T-helper 17 cell (primary cell): ENCODE results near the gene CABP2. TPM values are rescaled to one million over a fixed set of nuclear protein-coding genes. Genes with fewer than 3 reads are reported as not detected.
"Not testable (repeated sequence)": the region's sequence is repeated elsewhere in the genome, so short reads cannot be mapped to it uniquely, and the experiment has no call there.

Experiments used
- ATAC-seq: fragments of 150-1000 bp; cut with Tn5 transposase; 2 replicates; pipeline ENCODE4 v1.10.0; 2021; ENCODE audit warnings: mild to moderate bottlenecking, moderate library complexity
- DNase-seq, 3 donors: peaks; one replicate each; pipeline versions ENCODE4 v3.0.0 to v3.0.0-alpha.2; 2020 to 2021
- H3K9me3 ChIP-seq: one replicate; pipeline ENCODE4 v1.7.0; 2013; ENCODE audit warnings: low read length, mild to moderate bottlenecking; ENCODE audit not compliant: control insufficient read depth, poor library complexity, severe bottlenecking
- H3K27ac Mint-ChIP-seq: one replicate; pipeline ENCODE4 v1.8.0; 2022; ENCODE audit warnings: mild to moderate bottlenecking, moderate library complexity, mixed read lengths
- H3K27me3 Mint-ChIP-seq: one replicate; pipeline ENCODE4 v1.8.0; 2022; ENCODE audit warnings: mixed read lengths
- H3K36me3 Mint-ChIP-seq: one replicate; pipeline ENCODE4 v1.8.0; 2022; ENCODE audit warnings: low read depth, mixed read lengths
- H3K4me1 Mint-ChIP-seq: one replicate; pipeline ENCODE4 v1.8.0; 2022; ENCODE audit warnings: mild to moderate bottlenecking, mixed read lengths
- H3K4me3 Mint-ChIP-seq: one replicate; pipeline ENCODE4 v1.8.0; 2022; ENCODE audit warnings: mild to moderate bottlenecking, moderate library complexity, mixed read lengths
- total RNA-seq, 4 donors: library from RNA in 2 of 4; stranded (reverse) in 2 of 4; gene quantifications; one replicate each; pipeline ENCODE4 v1.2.3 and lab custom pipeline; 2022 to 2026

CABP2 gene
- total RNA-seq, 2 donors from 2014 or later = not detected

DNA sequence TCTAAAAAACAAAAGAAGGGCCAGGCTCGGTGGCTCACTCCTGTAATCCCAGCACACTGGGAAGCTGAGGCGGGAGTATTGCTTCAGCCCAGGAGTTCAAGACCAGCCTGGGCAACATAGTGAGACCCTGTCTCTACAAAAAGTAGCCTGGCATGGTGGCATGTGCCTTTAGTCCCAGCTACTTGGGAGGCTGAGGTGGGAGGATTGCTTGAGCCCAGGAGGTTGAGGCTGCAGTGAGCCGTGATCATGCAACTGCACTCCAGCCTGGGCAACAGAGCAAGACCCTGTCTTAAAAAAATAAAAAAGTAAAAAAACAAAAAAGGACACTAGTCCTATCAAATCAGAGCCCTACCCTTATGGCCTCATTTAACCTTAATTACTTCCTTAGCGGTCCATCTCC lies 11.7 kb downstream of the CABP2 start:
- H3K9me3 ChIP-seq, H3K36me3 Mint-ChIP-seq, H3K27ac Mint-ChIP-seq, ATAC-seq, H3K4me3 Mint-ChIP-seq, DNase-seq: not testable (repeated sequence)
- H3K27me3 Mint-ChIP-seq = peaks cover 28% of the 10 kb centered on the region
- H3K4me1 Mint-ChIP-seq = peaks cover 17% of the 10 kb centered on the region

DNA sequence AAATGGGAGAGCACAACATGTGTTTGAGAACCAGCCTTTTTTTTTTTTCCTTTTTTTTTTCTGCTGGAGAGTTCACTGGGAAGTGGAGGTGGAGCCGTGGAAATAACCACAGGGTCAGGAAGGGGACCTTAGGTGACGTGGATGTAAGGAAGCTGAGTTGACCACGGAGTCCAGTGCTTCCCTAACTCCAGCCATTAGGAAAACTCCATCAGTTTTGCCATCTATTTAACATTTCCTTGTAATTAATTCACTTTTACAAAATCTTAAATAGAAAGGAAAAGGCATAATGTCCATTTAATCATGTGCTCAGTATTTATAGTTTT lies 13.3 kb downstream of the CABP2 start:
- no peaks in the 10 kb centered on the region for H3K9me3 ChIP-seq
- Mint-ChIP-seq H3K4me1 (peaks cover 29% of the 10 kb centered on the region), H3K36me3 (no peaks in the 10 kb centered on the region), H3K27ac (no peak overlapping the region), H3K27me3 (peaks cover 18% of the 10 kb centered on the region), H3K4me3 (no peak overlapping the region)
- ATAC-seq (no peak), DNase-seq (no peak)

DNA sequence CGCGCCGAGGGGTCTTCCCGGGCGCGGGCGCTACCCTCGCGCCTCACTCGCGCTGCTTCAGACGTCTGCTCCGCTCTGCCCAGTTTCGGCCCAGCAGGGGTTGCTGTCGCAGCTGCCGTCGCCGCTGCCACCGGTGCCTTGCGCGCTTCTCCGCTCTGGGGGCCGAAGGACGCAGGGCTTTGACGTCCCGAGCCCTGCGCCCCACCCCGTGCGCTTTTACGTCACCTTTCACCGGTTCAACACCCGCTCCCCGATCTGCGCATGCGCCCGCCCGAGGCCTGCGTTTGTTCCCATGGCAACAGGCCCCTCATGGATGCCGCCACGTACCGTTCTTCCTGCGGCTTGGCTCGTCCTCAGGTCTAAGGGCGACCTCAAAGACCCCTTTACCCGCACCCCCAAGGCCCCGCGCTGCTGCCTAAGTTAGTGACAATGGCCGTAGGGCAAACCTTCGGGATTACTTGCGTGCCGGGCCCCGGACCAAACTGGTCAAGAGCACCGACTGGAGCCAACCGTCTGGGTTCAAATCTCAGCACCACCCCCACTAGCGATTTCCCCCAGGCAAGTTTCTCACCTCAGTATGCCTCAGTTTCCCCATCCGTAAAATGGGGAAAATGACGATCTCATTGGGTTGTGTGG lies 14.6 kb downstream of the CABP2 start:
- peak overlapping the region; percentile 89 for H3K4me3 Mint-ChIP-seq
- peaks cover 10% of the 10 kb centered on the region for H3K27me3 Mint-ChIP-seq
- peak; percentile 54 for ATAC-seq
- DNase-seq = peak; percentile 96 to 99 (median 99)
- H3K9me3 ChIP-seq = no peaks in the 10 kb centered on the region
- peaks cover 34% of the 10 kb centered on the region for H3K4me1 Mint-ChIP-seq
- no peaks in the 10 kb centered on the region for H3K36me3 Mint-ChIP-seq
- peak overlapping the region; percentile 97 for H3K27ac Mint-ChIP-seq

DNA sequence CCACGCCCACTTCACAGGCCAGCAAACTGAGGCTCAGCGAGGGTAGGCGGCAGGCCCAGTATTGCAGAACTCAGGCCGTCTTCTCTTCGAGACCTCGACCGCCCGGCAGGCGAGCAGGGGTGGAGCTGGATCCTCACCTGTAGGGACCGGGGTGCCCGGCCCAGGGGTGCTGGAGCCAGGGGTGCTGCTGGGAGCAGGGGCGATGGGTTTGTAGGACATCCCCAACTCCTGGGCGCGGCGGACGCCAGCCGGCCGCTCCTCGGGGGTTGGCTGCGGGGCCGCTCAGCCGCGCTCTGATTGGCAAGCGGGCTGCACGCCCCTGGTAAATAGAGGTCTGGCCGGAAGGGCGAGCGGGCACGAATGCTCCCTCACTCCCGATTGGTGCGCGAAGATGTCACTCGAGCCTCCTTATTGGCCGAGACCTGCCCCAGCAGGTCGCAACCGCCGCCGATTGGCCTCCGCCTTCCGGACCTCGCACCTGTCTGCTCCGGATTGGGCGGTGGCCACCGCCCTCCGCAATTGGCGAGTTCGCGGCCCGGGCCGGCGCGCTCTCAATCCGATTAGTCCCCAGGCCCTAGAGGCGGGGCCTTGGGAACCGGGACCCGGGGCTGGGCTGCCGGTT lies 15.3 kb downstream of the CABP2 start, which contains the start of gene CDK2AP2:
Gene CDK2AP2, minus strand, starts transcription at position 299 of the 622 bp plus-strand sequence. Its CDS starts 80 bp downstream, at position 219.
- peaks cover 38% of the 10 kb centered on the region for H3K4me1 Mint-ChIP-seq
- ATAC-seq (peak; percentile 79), DNase-seq (peak; percentile 90 to 96 (median 96))
- H3K9me3 ChIP-seq = no peaks in the 10 kb centered on the region
- peak within 1 kb of the TSS; percentile 97 for H3K27ac Mint-ChIP-seq
- H3K36me3 Mint-ChIP-seq = no peaks in the 10 kb centered on the region
- H3K27me3 Mint-ChIP-seq = peaks cover 6% of the 10 kb centered on the region
- H3K4me3 Mint-ChIP-seq = peak within 1 kb of the TSS; percentile 89

DNA sequence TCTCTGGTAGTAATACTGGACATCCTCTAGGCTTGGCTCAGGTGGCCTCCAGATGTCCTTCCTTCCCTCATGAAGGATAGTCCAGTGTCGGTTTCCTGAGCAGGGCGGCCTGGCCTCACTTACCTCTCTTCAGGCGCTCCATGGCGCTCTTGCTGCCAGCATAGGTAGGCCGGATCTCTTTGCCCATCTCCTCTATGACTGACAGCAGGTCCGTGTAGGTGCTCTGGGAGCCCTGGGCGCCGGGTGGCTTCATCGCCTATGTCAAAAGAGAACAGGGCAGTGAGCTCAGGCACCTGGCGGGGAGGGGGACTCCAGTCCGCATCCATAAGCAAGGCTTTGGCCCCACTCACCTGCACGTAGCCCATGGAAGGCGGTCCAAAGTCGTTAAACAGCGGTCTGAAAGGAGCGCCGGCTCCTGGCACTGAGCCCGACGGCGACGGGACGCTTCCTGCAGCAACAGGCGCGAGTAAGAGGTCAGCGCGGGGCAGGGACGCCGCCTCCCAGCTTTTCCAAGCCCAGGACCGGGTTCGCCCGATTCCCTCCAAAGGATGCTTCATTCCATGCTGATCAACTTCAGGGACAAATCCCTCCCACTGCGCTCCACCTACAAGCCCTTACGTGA lies 15.9 kb downstream of the CABP2 start:
- peaks cover 42% of the 10 kb centered on the region for H3K4me1 Mint-ChIP-seq
- DNase-seq (no peak), ATAC-seq (no peak)
- no peaks in the 10 kb centered on the region for H3K36me3 Mint-ChIP-seq
- peaks cover 6% of the 10 kb centered on the region for H3K27me3 Mint-ChIP-seq
- H3K27ac Mint-ChIP-seq = peak overlapping the region; percentile 97
- peak overlapping the region; percentile 89 for H3K4me3 Mint-ChIP-seq
- H3K9me3 ChIP-seq = no peaks in the 10 kb centered on the region

DNA sequence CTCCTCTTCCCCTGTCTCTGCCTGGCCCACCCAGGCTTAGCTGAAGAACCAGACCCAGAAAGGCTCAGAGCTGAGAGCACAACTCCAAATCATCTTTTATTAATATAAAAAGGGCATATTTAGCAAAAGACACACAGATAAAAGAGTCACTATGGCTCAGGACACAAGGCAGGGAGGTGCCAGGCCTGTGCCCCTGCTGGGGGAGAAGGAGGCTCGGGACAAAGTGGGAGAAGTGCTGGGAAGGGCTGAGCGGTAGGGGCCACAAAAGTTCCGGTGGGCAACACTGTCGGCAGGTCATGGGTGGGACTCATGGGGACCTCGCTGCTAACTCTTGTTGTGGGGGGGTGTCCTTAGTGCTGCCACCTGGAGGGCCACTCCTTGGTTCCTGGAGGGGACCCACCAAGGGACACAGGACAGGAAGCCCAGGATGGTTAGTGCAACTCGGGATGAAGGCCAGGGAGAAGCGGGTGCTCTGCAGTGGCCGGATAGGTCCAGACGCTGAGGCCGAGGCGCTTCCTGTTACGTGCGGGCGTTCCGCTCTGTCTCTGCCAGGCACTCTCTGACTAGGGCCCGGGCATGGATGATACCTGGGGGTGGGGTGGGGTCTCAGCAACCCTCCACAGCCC lies 16.7 kb downstream of the CABP2 start:
- peaks cover 42% of the 10 kb centered on the region for H3K4me1 Mint-ChIP-seq
- peak overlapping the region; percentile 94 for H3K4me3 Mint-ChIP-seq
- ATAC-seq = no peak
- no peak for DNase-seq
- peaks cover 6% of the 10 kb centered on the region for H3K27me3 Mint-ChIP-seq
- peak overlapping the region; percentile 97 for H3K27ac Mint-ChIP-seq
- H3K9me3 ChIP-seq = no peaks in the 10 kb centered on the region
- no peaks in the 10 kb centered on the region for H3K36me3 Mint-ChIP-seq

DNA sequence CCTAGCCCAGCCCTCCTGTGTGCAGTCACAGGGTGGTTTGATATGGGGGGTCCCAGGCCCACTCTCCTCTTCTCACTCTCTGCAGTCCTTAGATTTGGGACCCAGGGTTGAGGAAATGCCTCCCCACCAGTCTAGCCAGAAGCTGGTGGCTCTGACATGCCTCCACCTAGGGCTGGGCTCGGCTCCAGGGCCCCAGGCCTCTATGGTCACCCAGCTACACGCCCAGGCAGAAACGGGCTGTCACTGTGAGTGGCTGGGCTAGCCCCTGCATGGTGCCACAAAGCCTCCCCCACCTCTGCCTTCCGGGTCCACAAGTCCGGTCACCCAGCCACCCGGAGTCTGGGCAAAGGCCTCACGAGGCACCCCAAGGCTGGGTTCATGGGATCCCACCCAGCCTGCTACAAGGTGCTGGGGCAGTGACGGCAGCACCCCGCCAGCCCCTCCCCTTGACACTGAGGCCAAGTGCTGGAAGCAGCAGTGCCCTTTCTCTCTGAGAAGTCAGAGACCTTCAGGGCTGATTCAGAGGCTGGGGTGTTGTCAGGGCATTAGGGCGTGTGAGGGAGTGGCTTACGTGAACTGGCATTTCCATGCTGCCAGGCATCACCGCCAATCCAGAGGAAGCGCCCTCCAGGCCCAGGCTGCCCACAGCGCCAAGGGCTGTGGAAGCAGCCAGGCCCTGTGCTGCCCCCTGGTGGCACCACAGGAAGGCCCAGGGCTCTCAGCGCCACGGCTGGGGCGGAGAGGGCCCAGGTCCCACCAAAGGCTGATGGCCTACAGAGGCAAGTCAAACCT lies 17.4 kb downstream of the CABP2 start:
- H3K9me3 ChIP-seq = no peaks in the 10 kb centered on the region
- peak overlapping the region; percentile 97 for H3K27ac Mint-ChIP-seq
- peaks cover 45% of the 10 kb centered on the region for H3K4me1 Mint-ChIP-seq
- H3K4me3 Mint-ChIP-seq = peak overlapping the region; percentile 94
- peak; percentile 87 to 91 (median 88) for DNase-seq
- H3K36me3 Mint-ChIP-seq = no peaks in the 10 kb centered on the region
- peaks cover 1% of the 10 kb centered on the region for H3K27me3 Mint-ChIP-seq
- peak; percentile 52 for ATAC-seq

GRCh38 chr11:67504950-67505581 lies 18.2 kb downstream of the CABP2 start, which contains the start of gene PITPNM1:
Gene PITPNM1 (minus strand): TSS chr11:67505363. CDS start chr11:67504180, 1,183 bp downstream.
- peak within 1 kb of the TSS; percentile 97 for H3K27ac Mint-ChIP-seq

DNA sequence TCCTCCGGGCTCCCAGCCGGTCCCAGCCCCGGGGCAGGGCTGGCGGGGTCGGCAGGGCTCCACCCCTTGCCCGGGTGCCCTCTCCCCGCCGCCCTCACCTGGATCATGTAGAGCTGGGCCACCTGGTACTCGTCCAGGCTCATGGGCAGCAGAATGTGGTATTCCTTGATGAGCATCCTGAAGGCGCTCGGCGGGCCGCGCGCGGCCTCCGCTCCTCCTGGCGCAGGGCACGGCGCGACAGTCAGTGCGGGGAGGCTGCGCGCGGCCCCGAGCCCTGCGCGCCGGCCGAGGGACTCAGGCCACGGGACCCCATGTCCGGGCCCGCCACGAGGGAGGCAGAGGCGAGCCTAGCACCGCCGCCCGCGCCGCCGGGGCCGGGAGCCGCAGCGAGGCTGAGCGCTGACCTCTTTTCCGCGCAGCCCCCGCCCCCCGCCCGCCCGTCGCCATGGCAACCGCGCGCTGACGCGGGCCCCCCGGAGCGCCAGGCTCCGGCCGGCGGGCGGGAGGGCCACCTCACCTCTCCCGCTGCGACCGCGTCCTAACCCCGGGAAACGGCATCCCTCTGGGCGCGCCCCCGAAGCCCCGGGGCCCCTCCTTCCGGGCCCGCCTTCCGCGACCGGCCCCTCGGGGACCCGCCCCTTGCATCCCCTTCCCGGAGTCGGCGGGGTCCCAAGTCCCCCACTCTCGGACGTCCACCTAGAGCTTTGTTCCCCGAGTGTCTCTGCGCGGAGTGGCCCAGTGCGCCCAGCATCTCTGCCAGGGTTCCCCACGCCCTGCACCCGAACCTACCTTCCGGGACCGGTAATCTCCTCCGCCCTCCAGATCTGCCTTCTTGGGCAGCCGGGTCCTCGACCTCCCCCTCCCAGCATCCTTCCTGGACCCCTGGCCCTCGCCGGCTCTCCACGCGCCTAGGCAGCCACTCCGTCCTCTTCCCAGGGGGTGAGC lies 19.0 kb downstream of the CABP2 start:
- DNase-seq (peak in 2 of 3 donors; percentile 52 to 57), ATAC-seq (no peak)
- Mint-ChIP-seq H3K4me3 (peak overlapping the region; percentile 94), H3K36me3 (no peaks in the 10 kb centered on the region), H3K4me1 (peaks cover 52% of the 10 kb centered on the region), H3K27me3 (no peaks in the 10 kb centered on the region), H3K27ac (peak overlapping the region; percentile 97)
- H3K9me3 ChIP-seq = no peaks in the 10 kb centered on the region

More at GRCh38 chr11:67504950-67505581, 18.2 kb downstream of the CABP2 start, which contains the start of gene PITPNM1:
- peak; percentile 15 for ATAC-seq
- DNase-seq = peak; percentile 57 to 70 (median 62)
- Mint-ChIP-seq H3K36me3 (no peaks in the 10 kb centered on the region), H3K4me3 (peak within 1 kb of the TSS; percentile 94), H3K27me3 (no peaks in the 10 kb centered on the region), H3K4me1 (peaks cover 50% of the 10 kb centered on the region)
- H3K9me3 ChIP-seq = no peaks in the 10 kb centered on the region

DNA sequence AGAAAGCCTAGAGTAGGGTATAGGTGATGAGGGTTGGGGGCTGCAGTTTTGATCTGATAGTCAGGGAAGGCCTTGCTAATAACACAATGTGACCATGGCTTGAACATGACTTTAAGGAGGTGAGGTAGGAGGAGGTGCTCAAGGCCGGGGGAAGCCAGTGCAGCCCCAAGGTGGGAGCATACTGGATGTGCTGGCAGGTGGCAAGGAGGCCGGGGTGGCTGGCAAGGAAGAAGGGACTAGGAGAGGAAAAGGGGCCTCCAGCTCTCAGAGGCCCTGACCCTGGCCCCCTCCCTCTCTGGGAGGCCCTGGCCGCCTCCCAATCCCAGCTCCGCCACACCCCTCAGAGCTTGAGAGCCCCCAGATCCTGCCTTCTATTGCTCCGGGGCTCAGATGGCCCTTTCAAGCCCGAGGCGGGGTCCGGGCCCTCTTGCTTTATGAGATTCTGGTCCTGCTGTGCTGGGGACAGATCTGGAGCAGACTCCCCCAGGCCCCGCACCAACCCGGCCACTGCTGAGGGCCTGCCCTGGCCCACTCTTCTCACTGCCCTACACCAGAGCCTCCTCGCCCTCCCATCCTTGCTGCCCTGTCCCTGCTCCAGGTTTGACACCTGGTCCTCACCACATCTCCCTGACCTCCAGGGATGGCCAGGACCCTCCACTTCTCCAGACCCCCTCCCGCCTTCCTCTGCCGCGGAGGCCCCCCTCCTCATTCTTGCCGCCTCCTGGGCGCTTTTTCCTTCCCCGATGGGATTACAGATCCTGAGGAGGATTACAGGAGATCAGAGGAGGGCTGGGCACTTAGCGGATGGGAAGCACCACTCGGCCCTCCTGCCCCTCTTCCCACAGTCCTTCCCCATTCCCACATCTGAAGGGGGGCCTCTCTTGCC lies 19.9 kb downstream of the CABP2 start:
- no peaks in the 10 kb centered on the region for H3K9me3 ChIP-seq
- DNase-seq (no peak), ATAC-seq (no peak)
- Mint-ChIP-seq H3K27ac (peak overlapping the region; percentile 89), H3K36me3 (no peaks in the 10 kb centered on the region), H3K4me1 (peaks cover 45% of the 10 kb centered on the region), H3K4me3 (peak overlapping the region; percentile 88), H3K27me3 (no peaks in the 10 kb centered on the region)
